Measurements from ENCODE around the gene SAMM50.

The SAMM50 gene

GRCh38 chr22:44039566-44040171 is 84.4 kb downstream of the SAMM50 start:
- DNase-seq (ENCODE audit: low read depth) = no peak
- no peak for TF ChIP-seq CTCF (IDR thresholded peaks at IDR 0.05; ENCODE audit: control insufficient read depth, extremely low read depth, insufficient read depth)

GRCh38 chr22:44042249-44043218 is 87.3 kb downstream of the SAMM50 start:
- H3K4me3 ChIP-seq (ENCODE audit: low read depth, low read length) = no peak overlapping the region
- no peak for DNase-seq (ENCODE audit: low read depth)
- no peak for TF ChIP-seq CTCF (IDR thresholded peaks at IDR 0.05; ENCODE audit: control insufficient read depth, extremely low read depth, insufficient read depth)

More at GRCh38 chr22:44039566-44040171, 84.4 kb downstream of the SAMM50 start:
- no peak overlapping the region for H3K4me3 ChIP-seq (ENCODE audit: low read depth, low read length)

DNA sequence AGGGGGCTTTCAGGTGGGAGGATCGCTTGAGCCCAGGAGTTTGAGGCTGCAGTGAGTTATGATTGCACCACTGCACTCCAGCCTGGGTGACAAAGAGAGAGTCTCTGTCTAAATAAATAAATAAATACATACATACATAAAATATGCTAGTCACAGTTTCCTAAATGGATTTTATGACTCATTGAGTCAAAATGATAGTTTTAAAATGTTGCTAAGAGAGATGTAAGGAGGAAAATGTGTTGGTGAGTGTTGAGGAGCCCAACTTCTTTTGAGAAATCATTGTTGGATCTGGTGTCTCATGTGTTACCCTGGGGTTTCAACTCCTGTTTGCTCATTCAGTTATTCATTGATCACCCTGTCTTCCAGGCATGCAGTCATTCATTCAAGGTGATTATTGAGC is 89.9 kb downstream of the SAMM50 start:
- no peak for TF ChIP-seq CTCF (IDR thresholded peaks at IDR 0.05; ENCODE audit: control insufficient read depth, extremely low read depth, insufficient read depth)
- no peak overlapping the region for H3K4me3 ChIP-seq (ENCODE audit: low read depth, low read length)
- DNase-seq (ENCODE audit: low read depth) = no peak
